OCI-LY7 (cell line): Measurements from ENCODE around the gene KRT9. TPM values are rescaled to one million over a fixed set of nuclear protein-coding genes. Genes with fewer than 3 reads are reported as not detected.

Experiments
- BruUV-seq: library from RNA; stranded (reverse); fragments of 400-500 nt; replicated peaks from 2 replicates; lab custom pipeline; 2021; lab: Mats Ljungman, UMichigan
- CTCF ChIA-PET: fragments of 300-600 bp; sonication (Branson Sonifier 250); formaldehyde crosslinking; loops from one replicate; lab custom pipeline; 2022; ENCODE audit warnings: antibody characterized with exemption; ENCODE audit not compliant: unreplicated experiment; lab: Charles Lee
- POLR2A ChIA-PET: fragments of 300-600 bp; sonication (Branson Sonifier 250); formaldehyde crosslinking; loops from one replicate; lab custom pipeline; 2022; ENCODE audit warnings: antibody characterized with exemption; lab: Charles Lee
- DNase-seq: peaks from one replicate; pipeline ENCODE4 v3.0.0-alpha.2; 2015; ENCODE audit warnings: low spot score
- H2AFZ ChIP-seq: fragments of 200-600 bp; sonication (generic), shearing (Covaris generic); 2 replicates; pipeline ENCODE4 v1.6.1; 2014; ENCODE audit warnings: mild to moderate bottlenecking, antibody characterized with exemption, low read length, moderate library complexity
- H3K27ac ChIP-seq: fragments of 200-600 bp; sonication (generic); 2 replicates; pipeline ENCODE4 v1.5.1; 2014; ENCODE audit warnings: mixed run types, low read depth, mild to moderate bottlenecking, moderate library complexity, low read length, inconsistent platforms; ENCODE audit not compliant: poor library complexity, severe bottlenecking
- H3K36me3 ChIP-seq: fragments of 200-600 bp; sonication (generic); 2 replicates; pipeline ENCODE4 v1.6.1; 2014; ENCODE audit warnings: mild to moderate bottlenecking, antibody characterized with exemption, low read length, moderate library complexity, mixed read lengths; ENCODE audit not compliant: insufficient read depth
- H3K4me1 ChIP-seq: fragments of 200-600 bp; sonication (generic); 2 replicates; pipeline ENCODE4 v1.5.1; 2014; ENCODE audit warnings: mild to moderate bottlenecking, low read length; ENCODE audit not compliant: insufficient read depth, poor library complexity, severe bottlenecking
- H3K4me2 ChIP-seq: fragments of 200-600 bp; sonication (generic); 2 replicates; pipeline ENCODE4 v1.6.1; 2014; ENCODE audit warnings: mild to moderate bottlenecking, low read length
- H3K4me3 ChIP-seq: fragments of 200-600 bp; sonication (generic); 2 replicates; pipeline ENCODE4 v1.5.1; 2014; ENCODE audit warnings: mild to moderate bottlenecking, low read depth, low read length; ENCODE audit not compliant: poor library complexity, severe bottlenecking
- H3K79me2 ChIP-seq: fragments of 200-600 bp; sonication (generic); 2 replicates; pipeline ENCODE4 v1.6.1; 2016; ENCODE audit warnings: low read depth, mild to moderate bottlenecking, low read length, moderate library complexity, mixed read lengths; ENCODE audit not compliant: insufficient read depth
- H3K9me2 ChIP-seq: fragments of 200-600 bp; sonication (generic); 2 replicates; pipeline ENCODE4 v1.6.1; 2016; ENCODE audit warnings: mild to moderate bottlenecking, low read length, mixed read lengths; ENCODE audit not compliant: insufficient read depth
- H3K9me3 ChIP-seq: fragments of 200-600 bp; sonication (generic); 2 replicates; pipeline ENCODE4 v1.6.1; 2014; ENCODE audit warnings: mild to moderate bottlenecking, mixed run types, low read length, mixed read lengths
- H4K20me1 ChIP-seq: fragments of 200-600 bp; sonication (generic); 2 replicates; pipeline ENCODE4 v1.6.1; 2014; ENCODE audit warnings: mild to moderate bottlenecking, antibody characterized with exemption, low read length, moderate library complexity, mixed read lengths; ENCODE audit not compliant: insufficient read depth
- EZH2phosphoT487 ChIP-seq: fragments of 200-600 bp; sonication (generic); IDR thresholded peaks from 2 replicates; pipeline ENCODE4 v1.6.1; 2018; ENCODE audit warnings: low read depth, borderline replicate concordance, mild to moderate bottlenecking, mixed run types, antibody characterized with exemption, low read length, moderate library complexity, mixed read lengths
- intact Hi-C: fragments of 100-400 bp; cut with micrococcal nuclease; formaldehyde crosslinking; loops from one replicate; pipeline ENCODE4 v1.10.0; 2022; ENCODE audit not compliant: unreplicated experiment
- total RNA-seq, 2 experiments: library from RNA; depleted of rRNA in 1 of 2; stranded (reverse); fragments of >200 nt in 1 of 2; shearing (Covaris generic) in 1 of 2; gene quantifications; 2 replicates each; pipeline ENCODE4 v1.2.3, GENCODE V29; 2014 to 2022
- TF ChIP-seq, protein P1 (sequence below): fragments of 200-600 bp; sonication (generic); conservative IDR thresholded peaks from 2 replicates; pipeline ENCODE4 v1.5.1; 2014; ENCODE audit warnings: mild to moderate bottlenecking, antibody characterized with exemption, low read length, moderate library complexity, mixed read lengths

KRT9 gene
- total RNA-seq, 2 experiments from 2014 or later: not detected

GRCh38 chr17:41553987-41554680 lies 17.7 kb downstream of the KRT9 start:
- Histone ChIP-seq H3K36me3 (no peaks in the 10 kb centered on the region), H3K4me2 (no peak overlapping the region), H2AFZ (no peak overlapping the region), H4K20me1 (no peaks in the 10 kb centered on the region), H3K27ac (no peak overlapping the region), H3K79me2 (no peaks in the 10 kb centered on the region), H3K4me3 (no peak overlapping the region), H3K9me2 (no peaks in the 10 kb centered on the region), H3K9me3 (no peaks in the 10 kb centered on the region), H3K4me1 (no peaks in the 10 kb centered on the region)
- ChIA-PET POLR2A (no interaction called here), CTCF (no interaction called here)
- TF ChIP-seq, protein P1, sequence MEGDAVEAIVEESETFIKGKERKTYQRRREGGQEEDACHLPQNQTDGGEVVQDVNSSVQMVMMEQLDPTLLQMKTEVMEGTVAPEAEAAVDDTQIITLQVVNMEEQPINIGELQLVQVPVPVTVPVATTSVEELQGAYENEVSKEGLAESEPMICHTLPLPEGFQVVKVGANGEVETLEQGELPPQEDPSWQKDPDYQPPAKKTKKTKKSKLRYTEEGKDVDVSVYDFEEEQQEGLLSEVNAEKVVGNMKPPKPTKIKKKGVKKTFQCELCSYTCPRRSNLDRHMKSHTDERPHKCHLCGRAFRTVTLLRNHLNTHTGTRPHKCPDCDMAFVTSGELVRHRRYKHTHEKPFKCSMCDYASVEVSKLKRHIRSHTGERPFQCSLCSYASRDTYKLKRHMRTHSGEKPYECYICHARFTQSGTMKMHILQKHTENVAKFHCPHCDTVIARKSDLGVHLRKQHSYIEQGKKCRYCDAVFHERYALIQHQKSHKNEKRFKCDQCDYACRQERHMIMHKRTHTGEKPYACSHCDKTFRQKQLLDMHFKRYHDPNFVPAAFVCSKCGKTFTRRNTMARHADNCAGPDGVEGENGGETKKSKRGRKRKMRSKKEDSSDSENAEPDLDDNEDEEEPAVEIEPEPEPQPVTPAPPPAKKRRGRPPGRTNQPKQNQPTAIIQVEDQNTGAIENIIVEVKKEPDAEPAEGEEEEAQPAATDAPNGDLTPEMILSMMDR: no peak
- TF ChIP-seq EZH2phosphoT487: no peak
- DNase-seq: no peak
- BruUV-seq: no TSS peak
- intact Hi-C loops: no loop called here

- TF ChIP-seq, protein P1: no peak
- no peak for TF ChIP-seq EZH2phosphoT487
- no peak for DNase-seq
- no peak overlapping the region for H3K27ac ChIP-seq
- CTCF ChIA-PET: no interaction called here
- H3K9me2 ChIP-seq: no peaks in the 10 kb centered on the region
- H3K4me1 ChIP-seq: no peaks in the 10 kb centered on the region
- H4K20me1 ChIP-seq: no peaks in the 10 kb centered on the region
- POLR2A ChIA-PET: no interaction called here
- H3K79me2 ChIP-seq: no peaks in the 10 kb centered on the region
- no peaks in the 10 kb centered on the region for H3K36me3 ChIP-seq
- intact Hi-C loops: no loop called here
- H3K4me2 ChIP-seq: no peak overlapping the region
- BruUV-seq: no TSS peak
- no peaks in the 10 kb centered on the region for H3K9me3 ChIP-seq
- no peak overlapping the region for H2AFZ ChIP-seq
- H3K4me3 ChIP-seq: no peak overlapping the region
These were observed 18.7 kb downstream of the KRT9 start for GRCh38 chr17:41553176-41553575.

- intact Hi-C loops: no loop called here
- TF ChIP-seq, protein P1: no peak
- no peak for TF ChIP-seq EZH2phosphoT487
- Histone ChIP-seq H3K79me2 (no peaks in the 10 kb centered on the region), H3K27ac (no peak overlapping the region), H3K36me3 (no peaks in the 10 kb centered on the region), H3K9me2 (no peaks in the 10 kb centered on the region), H2AFZ (no peak overlapping the region), H3K4me3 (no peak overlapping the region), H3K9me3 (no peaks in the 10 kb centered on the region), H3K4me2 (no peak overlapping the region), H3K4me1 (no peaks in the 10 kb centered on the region), H4K20me1 (no peaks in the 10 kb centered on the region)
- BruUV-seq: no TSS peak
- no peak for DNase-seq
- POLR2A ChIA-PET: no interaction called here
- CTCF ChIA-PET: no interaction called here
These were observed 19.4 kb downstream of the KRT9 start for GRCh38 chr17:41552455-41552854.
